Ovary (tissue), 3 donors: Measurements from ENCODE around the gene CCDC110.

Experiments
- EP300 ChIP-seq: sonication (generic); formaldehyde crosslinking; IDR thresholded peaks from one replicate; pipeline ENCODE4 v1.6.1; 2017; ENCODE audit warnings: antibody characterized with exemption
- POLR2A ChIP-seq: fragments of 450-650 bp; IDR thresholded peaks from one replicate; pipeline ENCODE4 v1.6.1; 2017; ENCODE audit warnings: antibody characterized with exemption, mild to moderate bottlenecking, moderate library complexity
- TF ChIP-seq, protein P1 (sequence below), 3 donors: fragments of 450-650 bp in 2 of 3; fragments of 200-600 bp in 1 of 3; IDR thresholded peaks; one replicate each; pipeline versions ENCODE4 v1.5.1 to v1.8.0; 2016 to 2022; ENCODE audit warnings: antibody characterized with exemption in 3 of 3, mild to moderate bottlenecking in 1 of 3
- donor health status: DM: no; HTN: no; CAD: no.

DNA sequence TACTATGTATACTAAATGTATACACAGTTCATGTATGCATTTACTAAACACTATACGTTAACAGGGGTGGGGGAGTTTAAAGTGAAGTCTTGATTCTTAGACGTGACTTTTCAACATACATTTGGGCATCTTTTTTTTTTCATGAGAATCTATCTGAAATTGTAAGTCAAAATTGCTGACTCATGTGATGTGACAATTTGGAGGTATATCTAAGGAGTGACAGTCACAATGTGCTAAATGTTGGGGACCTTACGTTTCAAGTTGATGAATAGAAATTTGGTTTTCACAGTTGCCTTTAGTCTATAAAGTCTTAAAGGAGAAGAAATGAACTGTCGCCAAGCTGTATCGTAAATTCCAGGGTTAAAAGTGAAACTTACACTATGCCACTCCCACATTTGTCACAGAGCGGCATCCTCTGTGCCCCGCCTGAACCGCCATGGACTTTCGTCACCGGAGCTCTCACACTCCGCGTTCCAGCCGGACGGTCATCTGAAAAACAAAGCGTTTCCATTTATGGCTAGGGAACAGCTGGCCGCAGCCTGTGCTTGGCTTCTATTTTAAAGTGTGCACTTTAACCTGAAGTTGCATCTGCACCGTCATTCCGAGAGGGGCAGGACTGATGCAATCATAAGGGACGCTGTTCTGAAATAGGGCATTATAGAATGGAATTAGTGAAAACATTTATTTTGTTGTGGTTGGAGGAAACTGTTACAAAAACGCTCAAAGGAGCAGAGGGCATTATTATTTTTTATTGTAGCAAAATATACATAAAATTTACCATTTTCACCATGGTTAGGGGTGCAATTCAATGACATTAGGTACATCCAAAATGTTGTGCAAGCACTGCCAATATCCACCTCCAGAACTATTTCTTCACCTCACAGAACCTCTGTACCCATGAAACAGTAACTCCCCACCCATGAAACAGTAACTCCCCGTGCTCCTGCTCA, 32.8 kb upstream of the CCDC110 start:
- TF ChIP-seq POLR2A (no peak), EP300 (peak; percentile 70)
- TF ChIP-seq, protein P1, sequence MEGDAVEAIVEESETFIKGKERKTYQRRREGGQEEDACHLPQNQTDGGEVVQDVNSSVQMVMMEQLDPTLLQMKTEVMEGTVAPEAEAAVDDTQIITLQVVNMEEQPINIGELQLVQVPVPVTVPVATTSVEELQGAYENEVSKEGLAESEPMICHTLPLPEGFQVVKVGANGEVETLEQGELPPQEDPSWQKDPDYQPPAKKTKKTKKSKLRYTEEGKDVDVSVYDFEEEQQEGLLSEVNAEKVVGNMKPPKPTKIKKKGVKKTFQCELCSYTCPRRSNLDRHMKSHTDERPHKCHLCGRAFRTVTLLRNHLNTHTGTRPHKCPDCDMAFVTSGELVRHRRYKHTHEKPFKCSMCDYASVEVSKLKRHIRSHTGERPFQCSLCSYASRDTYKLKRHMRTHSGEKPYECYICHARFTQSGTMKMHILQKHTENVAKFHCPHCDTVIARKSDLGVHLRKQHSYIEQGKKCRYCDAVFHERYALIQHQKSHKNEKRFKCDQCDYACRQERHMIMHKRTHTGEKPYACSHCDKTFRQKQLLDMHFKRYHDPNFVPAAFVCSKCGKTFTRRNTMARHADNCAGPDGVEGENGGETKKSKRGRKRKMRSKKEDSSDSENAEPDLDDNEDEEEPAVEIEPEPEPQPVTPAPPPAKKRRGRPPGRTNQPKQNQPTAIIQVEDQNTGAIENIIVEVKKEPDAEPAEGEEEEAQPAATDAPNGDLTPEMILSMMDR (IDR thresholded peaks at IDR 0.05), result no peak
